ENCODE data around the gene SYTL1. TPM values are rescaled to one million over a fixed set of nuclear protein-coding genes. Genes with fewer than 3 reads are reported as not detected.

The SYTL1 gene
- total RNA-seq, 1 experiment from 2014 or later: 81.8 TPM

DNA sequence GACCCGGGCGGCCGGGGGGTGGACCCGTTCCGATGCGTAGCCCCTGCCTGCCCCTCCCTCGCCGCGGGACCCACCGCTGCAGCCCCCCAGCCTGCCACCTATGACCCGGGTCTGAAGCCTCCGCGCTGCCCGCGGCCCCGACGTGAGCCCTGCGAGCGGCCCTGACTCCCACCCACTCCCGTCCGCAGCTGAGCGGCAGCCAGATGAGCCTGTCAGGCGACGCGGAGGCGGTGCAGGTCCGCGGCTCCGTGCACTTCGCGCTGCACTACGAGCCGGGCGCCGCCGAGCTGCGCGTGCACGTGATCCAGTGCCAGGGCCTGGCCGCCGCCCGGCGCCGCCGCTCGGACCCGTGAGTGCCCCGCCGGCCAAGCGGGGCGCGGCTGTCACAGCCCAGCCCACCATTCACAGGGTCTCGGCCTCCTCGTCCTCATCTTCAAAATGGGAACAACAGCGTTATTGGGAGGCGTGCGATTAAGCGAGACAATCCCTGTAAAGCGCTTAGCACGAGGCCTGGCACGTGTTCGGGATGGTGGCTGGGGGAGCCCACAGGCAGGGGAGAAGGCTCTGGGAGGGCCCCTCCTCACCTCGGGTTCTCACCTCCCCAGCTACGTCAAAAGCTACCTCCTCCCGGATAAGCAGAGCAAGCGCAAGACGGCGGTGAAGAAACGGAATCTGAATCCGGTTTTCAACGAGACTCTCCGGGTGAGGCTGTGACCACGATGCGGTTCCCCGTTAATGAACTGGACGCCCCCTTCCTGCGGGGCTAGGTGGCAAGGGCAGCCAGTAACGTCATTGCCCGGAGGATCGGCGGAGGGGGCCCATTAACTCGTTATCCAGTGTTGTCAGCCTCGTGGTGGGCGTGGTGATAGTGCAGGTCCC, 8.2 kb downstream of the SYTL1 start:
- BruUV-seq (replicated peaks): no TSS peak
- H3K9me3 Mint-ChIP-seq (ENCODE audit: unreplicated experiment): no peaks in the 10 kb centered on the region
- no peak overlapping the region for H3K4me3 Mint-ChIP-seq (ENCODE audit: unreplicated experiment)
- intact Hi-C loops (cut with micrococcal nuclease): no loop called here
- H3K36me3 Mint-ChIP-seq (ENCODE audit: insufficient read depth, unreplicated experiment): peaks cover 83% of the 10 kb centered on the region
- peaks cover 19% of the 10 kb centered on the region for H3K4me1 Mint-ChIP-seq (ENCODE audit: insufficient read depth, unreplicated experiment)
- no peak overlapping the region for H3K27ac Mint-ChIP-seq (ENCODE audit: low read depth, unreplicated experiment)
- no peak for DNase-seq (ENCODE audit: unreplicated experiment)
- TF ChIP-seq, protein P1, sequence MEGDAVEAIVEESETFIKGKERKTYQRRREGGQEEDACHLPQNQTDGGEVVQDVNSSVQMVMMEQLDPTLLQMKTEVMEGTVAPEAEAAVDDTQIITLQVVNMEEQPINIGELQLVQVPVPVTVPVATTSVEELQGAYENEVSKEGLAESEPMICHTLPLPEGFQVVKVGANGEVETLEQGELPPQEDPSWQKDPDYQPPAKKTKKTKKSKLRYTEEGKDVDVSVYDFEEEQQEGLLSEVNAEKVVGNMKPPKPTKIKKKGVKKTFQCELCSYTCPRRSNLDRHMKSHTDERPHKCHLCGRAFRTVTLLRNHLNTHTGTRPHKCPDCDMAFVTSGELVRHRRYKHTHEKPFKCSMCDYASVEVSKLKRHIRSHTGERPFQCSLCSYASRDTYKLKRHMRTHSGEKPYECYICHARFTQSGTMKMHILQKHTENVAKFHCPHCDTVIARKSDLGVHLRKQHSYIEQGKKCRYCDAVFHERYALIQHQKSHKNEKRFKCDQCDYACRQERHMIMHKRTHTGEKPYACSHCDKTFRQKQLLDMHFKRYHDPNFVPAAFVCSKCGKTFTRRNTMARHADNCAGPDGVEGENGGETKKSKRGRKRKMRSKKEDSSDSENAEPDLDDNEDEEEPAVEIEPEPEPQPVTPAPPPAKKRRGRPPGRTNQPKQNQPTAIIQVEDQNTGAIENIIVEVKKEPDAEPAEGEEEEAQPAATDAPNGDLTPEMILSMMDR (IDR thresholded peaks at IDR 0.05; ENCODE audit: unreplicated experiment): no peak
- CTCF ChIA-PET: no interaction called here
- H3K27me3 Mint-ChIP-seq (ENCODE audit: insufficient read depth, unreplicated experiment): no peaks in the 10 kb centered on the region
- POLR2A ChIA-PET: interaction anchor here (0.6 to 5.9 kb wide), 3 partner anchors 8 to 364 kb away, joined by 3 to 33 read pairs (median 27); partner anchors contain the start of genes MAP3K6 and SYTL1

DNA sequence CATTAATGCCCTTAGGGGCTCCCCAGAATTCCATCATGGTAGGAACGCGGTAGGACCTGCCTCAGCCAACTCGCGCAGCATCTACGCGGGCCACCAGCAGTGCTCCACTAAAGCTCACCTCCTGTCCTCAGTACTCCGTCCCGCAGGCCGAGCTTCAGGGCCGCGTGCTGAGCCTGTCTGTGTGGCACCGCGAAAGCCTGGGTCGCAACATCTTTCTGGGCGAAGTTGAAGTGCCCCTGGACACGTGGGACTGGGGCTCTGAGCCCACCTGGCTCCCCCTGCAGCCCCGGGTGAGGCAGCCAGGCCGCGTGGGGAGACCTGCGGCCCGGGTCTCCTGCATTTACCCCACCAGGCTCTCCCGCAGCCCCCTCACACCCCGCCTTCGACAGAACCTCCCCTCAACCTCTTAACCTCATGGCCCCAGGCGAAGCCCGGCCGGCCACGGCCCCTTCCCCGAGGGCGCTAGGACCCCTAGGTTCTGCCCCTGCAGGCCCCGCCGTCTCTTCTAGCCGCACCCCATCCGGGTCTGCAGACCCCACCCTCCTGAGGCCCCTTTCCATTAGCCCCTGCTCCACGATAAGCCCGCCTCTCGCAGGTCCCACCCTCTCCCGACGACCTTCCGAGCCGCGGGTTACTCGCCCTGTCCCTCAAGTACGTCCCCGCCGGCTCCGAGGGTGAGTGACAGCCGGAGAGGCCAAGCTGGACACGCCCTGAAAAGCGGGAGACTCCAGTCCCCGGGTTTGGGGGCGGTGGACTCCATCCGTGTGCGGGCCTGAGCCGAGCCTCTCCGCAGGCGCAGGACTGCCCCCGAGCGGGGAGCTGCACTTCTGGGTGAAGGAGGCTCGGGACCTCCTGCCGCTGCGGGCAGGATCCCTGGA, 9.1 kb downstream of the SYTL1 start:
- Mint-ChIP-seq H3K27ac (ENCODE audit: low read depth, unreplicated experiment) (no peak overlapping the region), H3K27me3 (ENCODE audit: insufficient read depth, unreplicated experiment) (no peaks in the 10 kb centered on the region), H3K4me3 (ENCODE audit: unreplicated experiment) (no peak overlapping the region), H3K4me1 (ENCODE audit: insufficient read depth, unreplicated experiment) (peaks cover 18% of the 10 kb centered on the region), H3K36me3 (ENCODE audit: insufficient read depth, unreplicated experiment) (peaks cover 83% of the 10 kb centered on the region), H3K9me3 (ENCODE audit: unreplicated experiment) (no peaks in the 10 kb centered on the region)
- BruUV-seq (replicated peaks): no TSS peak
- intact Hi-C loops (cut with micrococcal nuclease): no loop called here
- DNase-seq (ENCODE audit: unreplicated experiment): no peak
- TF ChIP-seq, protein P1 (IDR thresholded peaks at IDR 0.05; ENCODE audit: unreplicated experiment): no peak
- CTCF ChIA-PET: interaction anchor here (0.7 kb wide), 1 partner anchor 51 kb away, joined by 4 read pairs; no protein-coding TSS in a partner anchor
- POLR2A ChIA-PET: interaction anchor here (1.4 to 5.9 kb wide), 3 partner anchors 9 to 16 kb away, joined by 3 to 33 read pairs (median 27); partner anchors contain the start of genes MAP3K6 and SYTL1

DNA sequence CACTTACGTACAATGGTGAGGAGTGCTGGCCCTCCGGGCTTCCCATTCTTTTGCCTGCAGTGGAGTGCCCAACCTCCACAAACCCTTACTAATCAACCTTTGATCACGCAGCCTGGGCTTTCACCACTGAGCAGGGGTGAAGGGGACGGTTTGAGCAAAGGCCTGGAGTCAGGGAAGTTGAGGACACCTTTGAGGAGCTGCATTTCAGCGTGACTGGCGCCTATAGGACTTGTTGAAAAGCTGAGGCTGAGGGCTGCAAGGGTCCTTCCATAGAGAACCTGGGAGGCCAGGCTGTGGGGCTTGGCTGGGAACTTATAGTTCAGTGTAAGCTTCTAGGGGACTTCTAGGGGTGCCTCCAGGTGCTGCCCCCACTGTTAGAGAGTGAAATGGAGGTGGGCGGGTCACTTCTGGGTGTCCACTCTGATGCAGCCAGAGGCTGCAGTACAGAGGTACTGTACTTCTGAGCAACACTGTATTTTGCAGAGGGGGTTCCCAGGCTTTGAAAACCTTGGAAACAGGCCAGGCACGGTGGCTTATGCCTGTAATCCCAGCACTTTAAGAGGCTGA, 9.8 kb downstream of the SYTL1 start:
- H3K27ac Mint-ChIP-seq (ENCODE audit: low read depth, unreplicated experiment): no peak overlapping the region
- CTCF ChIA-PET: interaction anchor here (0.7 to 1.2 kb wide), 2 partner anchors 15 to 51 kb away, joined by 4 read pairs; partner anchors contain the start of gene MAP3K6

More for the DNA sequence above, 9.8 kb downstream of the SYTL1 start:
- intact Hi-C loops (cut with micrococcal nuclease): no loop called here
- BruUV-seq (replicated peaks): no TSS peak
- H3K27me3 Mint-ChIP-seq (ENCODE audit: insufficient read depth, unreplicated experiment): no peaks in the 10 kb centered on the region
- peaks cover 84% of the 10 kb centered on the region for H3K36me3 Mint-ChIP-seq (ENCODE audit: insufficient read depth, unreplicated experiment)
- no peak overlapping the region for H3K4me3 Mint-ChIP-seq (ENCODE audit: unreplicated experiment)
- TF ChIP-seq, protein P1 (IDR thresholded peaks at IDR 0.05; ENCODE audit: unreplicated experiment): no peak
- POLR2A ChIA-PET: interaction anchor here (1.0 to 5.9 kb wide), 4 partner anchors 8 to 15 kb away, joined by 3 to 33 read pairs (median 16); partner anchors contain the start of genes MAP3K6 and SYTL1
- H3K4me1 Mint-ChIP-seq (ENCODE audit: insufficient read depth, unreplicated experiment): peaks cover 13% of the 10 kb centered on the region
- H3K9me3 Mint-ChIP-seq (ENCODE audit: unreplicated experiment): no peaks in the 10 kb centered on the region
- no peak for DNase-seq (ENCODE audit: unreplicated experiment)
